GM19193 (cell line): ENCODE measurements around the gene ZNRF1.
A peak's percentile ranks its signal among the peaks of the same experiment; 100 is the strongest.

Experiments
- POLR2A ChIP-seq: IDR thresholded peaks from 4 replicates; pipeline ENCODE4 v1.6.1; 2011; ENCODE audit not compliant: insufficient read depth, insufficient read length; ENCODE audit errors: extremely low read depth

ZNRF1 gene

GRCh38 chr16:75147968-75148310 lies 149.1 kb downstream of the ZNRF1 start:
- TF ChIP-seq POLR2A: no peak

DNA sequence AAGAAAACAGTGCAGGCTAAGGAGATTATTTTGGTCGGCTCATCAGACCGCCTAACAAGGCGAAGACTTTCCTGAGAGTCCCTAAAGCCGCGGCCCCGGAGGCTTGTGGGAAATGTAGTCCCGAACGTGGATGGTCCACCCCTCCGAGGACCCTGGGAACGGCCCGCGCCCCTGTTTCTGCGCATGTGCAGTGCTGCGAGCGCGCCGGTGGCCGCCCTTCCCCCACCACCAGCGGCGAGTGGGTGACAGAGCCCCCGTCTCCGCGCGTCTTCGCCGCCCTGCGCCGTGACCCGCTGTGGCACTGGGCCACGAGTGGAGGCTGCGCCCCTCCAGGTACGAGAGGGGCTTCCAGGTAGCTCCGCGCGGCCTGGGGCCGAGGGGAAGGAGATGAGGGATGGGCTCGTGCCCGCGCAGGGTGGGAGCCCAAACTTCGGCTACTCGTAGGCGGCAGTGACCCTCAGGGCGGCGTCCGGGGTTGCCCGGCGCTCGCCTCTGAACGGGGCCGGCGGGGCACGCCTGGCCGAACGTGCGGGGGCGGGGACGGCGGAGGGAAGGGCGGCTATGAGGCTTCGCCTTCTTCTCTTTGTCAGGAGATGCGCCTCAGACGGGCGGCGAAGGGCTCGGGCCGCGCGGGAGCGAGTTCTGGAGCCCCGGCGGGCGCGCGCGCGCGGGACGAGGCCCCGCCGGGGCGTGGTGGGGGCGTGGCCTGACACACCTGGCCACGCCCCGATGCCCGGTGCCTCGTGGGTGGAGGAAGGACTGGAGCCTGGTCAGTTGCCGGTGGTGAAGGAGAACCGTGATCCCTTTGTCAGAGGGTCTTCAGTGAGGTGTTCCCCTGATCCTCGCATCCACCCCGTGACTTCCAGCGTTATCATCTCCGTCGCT lies 149.7 kb downstream of the ZNRF1 start, which contains the start of gene ZFP1:
Gene ZFP1 (plus strand): TSS at position 214 of the 885 bp plus-strand sequence. CDS start 4,428 bp downstream, outside the sequence.
- TF ChIP-seq POLR2A: peak; percentile 72

GRCh38 chr16:75151798-75152197 lies 153.0 kb downstream of the ZNRF1 start:
- TF ChIP-seq POLR2A: no peak

GRCh38 chr16:75152635-75153034 lies 153.8 kb downstream of the ZNRF1 start:
- TF ChIP-seq POLR2A: no peak

DNA sequence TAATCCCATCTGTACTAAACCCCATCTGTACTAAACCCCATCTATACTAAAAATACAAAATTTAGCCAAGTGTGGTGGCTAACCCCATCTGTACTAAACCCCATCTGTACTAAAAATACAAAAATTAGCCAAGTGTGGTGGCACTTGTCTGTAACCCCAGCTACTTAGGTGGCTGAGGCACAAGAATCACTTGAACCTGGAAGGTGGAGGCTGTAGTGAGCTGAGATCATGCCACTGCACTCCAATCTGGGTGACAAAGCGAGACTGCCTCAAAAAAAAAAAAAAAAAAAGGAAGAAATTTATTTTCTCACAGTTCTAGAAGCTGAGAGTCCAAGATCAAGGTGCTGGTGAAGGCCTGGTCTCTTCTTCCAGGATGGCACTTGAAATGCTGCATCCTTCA lies 161.6 kb downstream of the ZNRF1 start:
- no peak for TF ChIP-seq POLR2A
